Measurements from ENCODE around the gene GET3.

The GET3 gene

DNA sequence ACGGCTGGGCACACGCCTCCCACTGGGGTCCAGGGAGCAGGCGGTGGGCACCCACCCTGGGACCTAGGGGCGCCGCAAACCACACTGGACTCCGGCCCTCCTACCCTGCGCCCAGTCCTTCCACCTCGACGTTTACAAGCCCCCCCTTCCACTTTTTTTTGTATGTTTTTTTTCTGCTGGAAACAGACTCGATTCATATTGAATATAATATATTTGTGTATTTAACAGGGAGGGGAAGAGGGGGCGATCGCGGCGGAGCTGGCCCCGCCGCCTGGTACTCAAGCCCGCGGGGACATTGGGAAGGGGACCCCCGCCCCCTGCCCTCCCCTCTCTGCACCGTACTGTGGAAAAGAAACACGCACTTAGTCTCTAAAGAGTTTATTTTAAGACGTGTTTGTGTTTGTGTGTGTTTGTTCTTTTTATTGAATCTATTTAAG, 55.6 kb downstream of the GET3 start:
- no peak for TF ChIP-seq EZH2phosphoT487 (conservative IDR thresholded peaks at IDR 0.05; ENCODE audit: low read length)
- TF ChIP-seq, protein P1, sequence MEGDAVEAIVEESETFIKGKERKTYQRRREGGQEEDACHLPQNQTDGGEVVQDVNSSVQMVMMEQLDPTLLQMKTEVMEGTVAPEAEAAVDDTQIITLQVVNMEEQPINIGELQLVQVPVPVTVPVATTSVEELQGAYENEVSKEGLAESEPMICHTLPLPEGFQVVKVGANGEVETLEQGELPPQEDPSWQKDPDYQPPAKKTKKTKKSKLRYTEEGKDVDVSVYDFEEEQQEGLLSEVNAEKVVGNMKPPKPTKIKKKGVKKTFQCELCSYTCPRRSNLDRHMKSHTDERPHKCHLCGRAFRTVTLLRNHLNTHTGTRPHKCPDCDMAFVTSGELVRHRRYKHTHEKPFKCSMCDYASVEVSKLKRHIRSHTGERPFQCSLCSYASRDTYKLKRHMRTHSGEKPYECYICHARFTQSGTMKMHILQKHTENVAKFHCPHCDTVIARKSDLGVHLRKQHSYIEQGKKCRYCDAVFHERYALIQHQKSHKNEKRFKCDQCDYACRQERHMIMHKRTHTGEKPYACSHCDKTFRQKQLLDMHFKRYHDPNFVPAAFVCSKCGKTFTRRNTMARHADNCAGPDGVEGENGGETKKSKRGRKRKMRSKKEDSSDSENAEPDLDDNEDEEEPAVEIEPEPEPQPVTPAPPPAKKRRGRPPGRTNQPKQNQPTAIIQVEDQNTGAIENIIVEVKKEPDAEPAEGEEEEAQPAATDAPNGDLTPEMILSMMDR (IDR thresholded peaks at IDR 0.05; ENCODE audit: insufficient read depth, low read length, poor library complexity, severe bottlenecking), result no peak

DNA sequence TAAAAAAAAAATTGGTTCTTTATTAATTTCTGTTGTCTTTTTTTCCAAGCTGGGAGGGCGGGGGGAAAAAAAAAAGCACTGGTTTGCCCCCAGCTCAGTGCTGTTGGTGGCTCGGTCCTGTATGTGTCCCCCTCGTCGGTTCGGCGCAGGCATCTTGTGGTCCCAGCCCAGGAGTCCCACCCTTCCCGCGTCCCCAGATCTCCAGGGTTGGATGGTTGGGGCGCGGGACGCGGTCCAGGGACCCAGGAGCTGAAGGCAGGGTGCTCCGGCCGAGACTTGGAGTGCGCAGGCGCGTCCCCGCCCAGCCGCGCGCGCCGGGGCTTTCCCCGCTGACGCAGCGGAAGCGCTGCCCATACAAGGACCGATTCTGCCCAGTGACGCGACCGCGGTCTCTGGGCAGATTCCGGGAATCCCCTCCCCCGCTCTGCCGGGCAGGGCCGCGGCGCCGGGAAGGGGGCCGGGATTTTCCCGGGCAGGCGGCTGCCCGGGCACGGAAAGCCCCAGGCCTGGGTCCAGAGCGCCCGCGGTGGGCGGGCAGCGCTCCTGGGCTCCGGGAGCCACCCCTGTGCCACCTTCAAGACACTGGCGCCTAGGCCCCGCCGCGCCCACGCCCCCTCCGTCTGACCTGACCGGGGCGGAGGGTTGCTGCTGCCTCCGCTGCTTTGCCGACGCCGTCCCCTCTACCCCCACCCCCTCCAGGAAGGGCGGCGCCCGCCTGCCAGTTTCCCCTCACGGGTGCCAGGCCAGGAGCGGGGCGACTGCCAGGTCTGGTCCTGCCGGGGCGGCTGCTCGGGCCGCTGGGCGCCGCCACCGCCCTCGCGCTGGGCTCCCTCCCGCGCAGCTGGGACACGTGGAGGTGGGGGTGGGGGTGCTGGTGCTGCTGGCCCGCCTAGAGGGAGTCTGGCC, 56.2 kb downstream of the GET3 start:
- H3F3A ChIP-seq (ENCODE audit: insufficient read depth), result peaks cover 30% of the 10 kb centered on the region
- TF ChIP-seq EZH2phosphoT487 (conservative IDR thresholded peaks at IDR 0.05; ENCODE audit: low read length), result no peak
- TF ChIP-seq, protein P1 (IDR thresholded peaks at IDR 0.05; ENCODE audit: insufficient read depth, low read length, poor library complexity, severe bottlenecking), result no peak

More for the DNA sequence above, 55.6 kb downstream of the GET3 start:
- Histone ChIP-seq H3K4me2 (ENCODE audit: low read depth, low read length, poor library complexity, severe bottlenecking) (peak overlapping the region; percentile 94), H3K9ac (ENCODE audit: low read length) (peak overlapping the region; percentile 77), H3K27me3 (ENCODE audit: low read length) (no peaks in the 10 kb centered on the region), H3K4me3 (ENCODE audit: insufficient read depth, low read length, poor library complexity, severe bottlenecking) (peak overlapping the region; percentile 60), H4K20me1 (ENCODE audit: low read depth, low read length) (no peaks in the 10 kb centered on the region), H3F3A (ENCODE audit: insufficient read depth) (peaks cover 36% of the 10 kb centered on the region), H2AFZ (ENCODE audit: low read depth, low read length, severe bottlenecking) (peak overlapping the region; percentile 65), H3K79me2 (ENCODE audit: insufficient read depth, low read length) (no peaks in the 10 kb centered on the region), H3K9me2 (replicated peaks; ENCODE audit: insufficient read depth, low read length) (no peaks in the 10 kb centered on the region), H3K36me3 (ENCODE audit: low read length) (no peaks in the 10 kb centered on the region), H3K27ac (ENCODE audit: low read depth, low read length) (peak overlapping the region; percentile 70), H3K9me3 (ENCODE audit: insufficient read depth, low read length) (no peaks in the 10 kb centered on the region)

GRCh38 chr19:12794196-12794941, 57.1 kb downstream of the GET3 start:
- peak overlapping the region; percentile 56 for H3K27ac ChIP-seq (ENCODE audit: low read depth, low read length)
- no peaks in the 10 kb centered on the region for H3K9me2 ChIP-seq (replicated peaks; ENCODE audit: insufficient read depth, low read length)
- no peaks in the 10 kb centered on the region for H3K79me2 ChIP-seq (ENCODE audit: insufficient read depth, low read length)
- H4K20me1 ChIP-seq (ENCODE audit: low read depth, low read length), result no peaks in the 10 kb centered on the region
- peak overlapping the region; percentile 77 for H3K9ac ChIP-seq (ENCODE audit: low read length)
- no peaks in the 10 kb centered on the region for H3K9me3 ChIP-seq (ENCODE audit: insufficient read depth, low read length)
- H3K4me2 ChIP-seq (ENCODE audit: low read depth, low read length, poor library complexity, severe bottlenecking), result peak overlapping the region; percentile 94
- no peaks in the 10 kb centered on the region for H3K27me3 ChIP-seq (ENCODE audit: low read length)
- no peaks in the 10 kb centered on the region for H3K36me3 ChIP-seq (ENCODE audit: low read length)
- TF ChIP-seq EZH2phosphoT487 (conservative IDR thresholded peaks at IDR 0.05; ENCODE audit: low read length), result no peak
- TF ChIP-seq, protein P1 (IDR thresholded peaks at IDR 0.05; ENCODE audit: insufficient read depth, low read length, poor library complexity, severe bottlenecking), result no peak
- H2AFZ ChIP-seq (ENCODE audit: low read depth, low read length, severe bottlenecking), result peak overlapping the region; percentile 65
- peak overlapping the region; percentile 60 for H3K4me3 ChIP-seq (ENCODE audit: insufficient read depth, low read length, poor library complexity, severe bottlenecking)
- H3F3A ChIP-seq (ENCODE audit: insufficient read depth), result peaks cover 25% of the 10 kb centered on the region

More for the DNA sequence above, 56.2 kb downstream of the GET3 start:
- H4K20me1 ChIP-seq (ENCODE audit: low read depth, low read length), result no peaks in the 10 kb centered on the region
- no peaks in the 10 kb centered on the region for H3K79me2 ChIP-seq (ENCODE audit: insufficient read depth, low read length)
- H3K27ac ChIP-seq (ENCODE audit: low read depth, low read length), result peak overlapping the region; percentile 70
- H3K9ac ChIP-seq (ENCODE audit: low read length), result peak overlapping the region; percentile 77
- no peaks in the 10 kb centered on the region for H3K9me3 ChIP-seq (ENCODE audit: insufficient read depth, low read length)
- H3K27me3 ChIP-seq (ENCODE audit: low read length), result no peaks in the 10 kb centered on the region
- H3K9me2 ChIP-seq (replicated peaks; ENCODE audit: insufficient read depth, low read length), result no peaks in the 10 kb centered on the region
- H3K4me2 ChIP-seq (ENCODE audit: low read depth, low read length, poor library complexity, severe bottlenecking), result peak overlapping the region; percentile 94
- H2AFZ ChIP-seq (ENCODE audit: low read depth, low read length, severe bottlenecking), result peak overlapping the region; percentile 65
- H3K4me3 ChIP-seq (ENCODE audit: insufficient read depth, low read length, poor library complexity, severe bottlenecking), result peak overlapping the region; percentile 60
- no peaks in the 10 kb centered on the region for H3K36me3 ChIP-seq (ENCODE audit: low read length)

Data from SU-DHL-6 (cell line).